HepG2 (cell line): ENCODE measurements around the gene LRPAP1. TPM values are rescaled to one million over a fixed set of nuclear protein-coding genes. Genes with fewer than 3 reads are reported as not detected.

Experiments
- ATAC-seq: fragments of 200-7000 bp; cut with Tn5 transposase; 3 replicates; pipeline ENCODE4 v1.9.1; 2020; ENCODE audit warnings: mild to moderate bottlenecking, moderate library complexity
- BruUV-seq: library from RNA; stranded (reverse); fragments of 400-500 nt; replicated peaks from 2 replicates; lab custom pipeline; 2021; lab: Mats Ljungman, UMichigan
- CTCF ChIA-PET: fragments of 300-600 bp; formaldehyde crosslinking; extraction: SDS; loops from one replicate; lab custom pipeline; 2021; ENCODE audit warnings: low total read pairs, inconsistent platforms, low intra/inter-chr PET ratio; lab: Yijun Ruan, JAX
- POLR2A ChIA-PET: fragments of 350-600 bp; sonication (Branson Sonifier 250); formaldehyde crosslinking; loops from one replicate; lab custom pipeline; 2020; ENCODE audit warnings: antibody characterized with exemption, inconsistent platforms; lab: Yijun Ruan, JAX
- DNase-seq: peaks from one replicate; pipeline ENCODE4 v3.0.0-alpha.2; 2015; ENCODE audit warnings: low spot score
- FAIRE-seq: peaks from 3 replicates; lab custom pipeline; 2011; peaks lifted over from hg19 to GRCh38; lab: Jason Lieb, UNC
- H2AFZ ChIP-seq: one replicate; pipeline ENCODE4 v1.6.1; 2011; ENCODE audit warnings: low read length, inconsistent platforms
- H3K27ac ChIP-seq: fragments of 300-600 bp; 3 replicates; pipeline ENCODE4 v1.8.0; 2011; ENCODE audit warnings: mixed run types, mild to moderate bottlenecking, mixed read lengths, low read length, inconsistent platforms; ENCODE audit not compliant: insufficient read depth; ENCODE audit errors: extremely low read length
- H3K27me3 ChIP-seq, 2 experiments: fragments of 200-600 bp in 1 of 2; 2 replicates in 1 of 2; 3 replicates in 1 of 2; pipeline versions ENCODE4 v1.6.0 to v1.8.0; 2011; ENCODE audit warnings: low read length in 2 of 2, mild to moderate bottlenecking in 2 of 2, moderate library complexity in 2 of 2, inconsistent platforms in 1 of 2; ENCODE audit not compliant: insufficient read depth in 2 of 2, control insufficient read depth in 1 of 2
- H3K36me3 ChIP-seq, 2 experiments: fragments of 200-600 bp in 1 of 2; replicated peaks in 1 of 2; 2 replicates in 1 of 2; 3 replicates in 1 of 2; pipeline versions ENCODE4 v1.5.1 to v1.8.0; 2011; ENCODE audit warnings: low read length in 2 of 2, inconsistent platforms in 1 of 2; ENCODE audit not compliant: insufficient read depth in 2 of 2, control insufficient read depth in 1 of 2
- H3K4me1 ChIP-seq: 2 replicates; pipeline ENCODE4 v1.5.1; 2012; ENCODE audit warnings: low read length, inconsistent platforms; ENCODE audit not compliant: insufficient read depth
- H3K4me2 ChIP-seq: 2 replicates; pipeline ENCODE4 v1.6.0; 2011; ENCODE audit warnings: low read depth, low read length, inconsistent platforms
- H3K4me3 ChIP-seq, 3 experiments: fragments of 200-600 bp in 1 of 3; sonication (generic), shearing (Covaris generic) in 1 of 3; replicated peaks in 1 of 3; 2 replicates each; pipeline ENCODE4 v1.5.1; 2011 to 2016; ENCODE audit warnings: low read length in 3 of 3, inconsistent platforms in 2 of 3, low read depth in 2 of 3, mild to moderate bottlenecking in 2 of 3, control low read depth in 1 of 3, mixed read lengths in 1 of 3; ENCODE audit not compliant: insufficient read depth in 1 of 3
- H3K79me2 ChIP-seq: one replicate; pipeline ENCODE4 v1.6.1; 2011; ENCODE audit warnings: low read length, inconsistent platforms; ENCODE audit not compliant: insufficient read depth
- H3K9ac ChIP-seq: 2 replicates; pipeline ENCODE4 v1.6.0; 2011; ENCODE audit warnings: mild to moderate bottlenecking, low read depth, low read length, inconsistent platforms; ENCODE audit not compliant: insufficient read depth
- H3K9me3 ChIP-seq: 2 replicates; pipeline ENCODE4 v1.5.1; 2012; ENCODE audit warnings: mild to moderate bottlenecking, low read length
- H4K20me1 ChIP-seq: 2 replicates; pipeline ENCODE4 v1.6.0; 2011; ENCODE audit warnings: inconsistent platforms, mild to moderate bottlenecking, low read length, moderate library complexity; ENCODE audit not compliant: insufficient read depth
- FOXA1 ChIP-seq, 2 experiments: fragments of 450-650 bp in 1 of 2; sonication (generic) in 1 of 2; formaldehyde crosslinking in 1 of 2; IDR thresholded peaks; 2 replicates each; pipeline versions ENCODE4 v1.4.0 to v1.6.1; 2016 to 2020; ENCODE audit warnings: missing genetic modification reagents in 1 of 2
- KDM3A ChIP-seq: IDR thresholded peaks from 2 replicates; pipeline ENCODE4 v1.6.1; 2018; ENCODE audit warnings: low read depth, missing compliant biosample characterization
- KLF12 ChIP-seq: sonication (generic); formaldehyde crosslinking; IDR thresholded peaks from 2 replicates; pipeline ENCODE4 v1.4.0; 2020; ENCODE audit warnings: missing genetic modification reagents, borderline replicate concordance
- KLF15 ChIP-seq: sonication (generic); formaldehyde crosslinking; IDR thresholded peaks from 2 replicates; pipeline ENCODE4 v1.8.1; 2023; ENCODE audit warnings: borderline replicate concordance, mild to moderate bottlenecking, inconsistent platforms, missing genetic modification reagents, mixed read lengths
- YEATS2 ChIP-seq: sonication (generic); formaldehyde crosslinking; IDR thresholded peaks from 2 replicates; pipeline ENCODE4 v1.4.0; 2020; ENCODE audit warnings: missing genetic modification reagents, borderline replicate concordance
- ZFP41 ChIP-seq: sonication (generic); formaldehyde crosslinking; IDR thresholded peaks from 2 replicates; pipeline ENCODE4 v1.4.0; 2020; ENCODE audit warnings: mild to moderate bottlenecking, missing genetic modification reagents, borderline replicate concordance
- ZFX ChIP-seq: sonication (generic); formaldehyde crosslinking; IDR thresholded peaks from 2 replicates; pipeline ENCODE4 v1.4.0; 2020; ENCODE audit warnings: mild to moderate bottlenecking, low read depth, missing genetic modification reagents, moderate library complexity
- ZNF326 ChIP-seq: sonication (generic); formaldehyde crosslinking; IDR thresholded peaks from 2 replicates; pipeline ENCODE4 v1.4.0; 2020; ENCODE audit warnings: missing genetic modification reagents, borderline replicate concordance
- ZNF331 ChIP-seq: sonication (generic); formaldehyde crosslinking; IDR thresholded peaks from 2 replicates; pipeline ENCODE4 v1.4.0; 2020; ENCODE audit warnings: missing genetic modification reagents
- ZNF44 ChIP-seq: sonication (generic); formaldehyde crosslinking; IDR thresholded peaks from 2 replicates; pipeline ENCODE4 v1.5.1; 2020; ENCODE audit warnings: mild to moderate bottlenecking, missing genetic modification reagents
- ZNF543 ChIP-seq: sonication (generic); formaldehyde crosslinking; IDR thresholded peaks from 2 replicates; pipeline ENCODE4 v1.4.0; 2020; ENCODE audit warnings: mild to moderate bottlenecking, missing genetic modification reagents
- ZNF607 ChIP-seq: sonication (generic); formaldehyde crosslinking; IDR thresholded peaks from 2 replicates; pipeline ENCODE4 v1.5.1; 2020; ENCODE audit warnings: missing genetic modification reagents, mild to moderate bottlenecking, borderline replicate concordance
- ZNF709 ChIP-seq: sonication (generic); formaldehyde crosslinking; IDR thresholded peaks from 2 replicates; pipeline ENCODE4 v1.5.0; 2020; ENCODE audit warnings: mild to moderate bottlenecking, missing genetic modification reagents
- WGBS: methylation state at CpG from one replicate; pipeline ENCODE4 v1.1.6; 2017; ENCODE audit warnings: low lambda C conversion rate; 5-methylcytosine and 5-hydroxymethylcytosine counted together
- in situ Hi-C: cut with HindIII; loops from 2 replicates; pipeline ENCODE4 v1.10.0; 2017; ENCODE audit warnings: low pct_unique_long_range_greater_than_20kb; ENCODE audit not compliant: extremely low pct_ligation_motif_present
- intact Hi-C: fragments of 100-400 bp; cut with micrococcal nuclease; formaldehyde crosslinking; loops from one replicate; pipeline ENCODE4 v1.10.0; 2022; ENCODE audit not compliant: unreplicated experiment
- polyA plus RNA-seq, 8 experiments: library from polyadenylated mRNA; depleted of rRNA in 3 of 8; stranded (reverse) in 7 of 8; unstranded in 1 of 8; fragments of >200 nt; fragmentation: Illumina TruSeq in 4 of 8; extraction: Trizol in 4 of 8; gene quantifications; 2 replicates each; pipeline versions ENCODE4 v1.2.1 to v1.2.3, GENCODE V29; 2011 to 2016; ENCODE audit warnings: low read depth in 4 of 8, missing spikeins in 1 of 8, mixed read lengths in 1 of 8; ENCODE audit not compliant: insufficient read depth in 1 of 8
- total RNA-seq, 5 experiments: library from RNA; depleted of rRNA; stranded (reverse); fragments of >200 nt; fragmentation: Illumina TruSeq; extraction: Trizol; gene quantifications; 2 replicates each; pipeline ENCODE4 v1.2.3, GENCODE V29; 2016; ENCODE audit warnings: low read depth in 1 of 5
- TF ChIP-seq, protein P1 (sequence below): sonication (generic); formaldehyde crosslinking; IDR thresholded peaks from 2 replicates; pipeline ENCODE4 v1.9.0; 2021; ENCODE audit warnings: mild to moderate bottlenecking, missing genetic modification reagents
- TF ChIP-seq, protein P2 (sequence below): sonication (generic); formaldehyde crosslinking; IDR thresholded peaks from 2 replicates; pipeline ENCODE4 v1.5.0; 2020; ENCODE audit warnings: mild to moderate bottlenecking, missing genetic modification reagents, moderate library complexity

Gene LRPAP1
- total and polyA plus RNA-seq, 2 of the 13 experiments (the other 11 are each of a cell fraction or from before 2014, with no cell fraction given): 153 to 191 TPM

GRCh38 chr4:3471886-3472285 lies 60.3 kb downstream of the LRPAP1 start (continued):
- TF ChIP-seq, protein P1, sequence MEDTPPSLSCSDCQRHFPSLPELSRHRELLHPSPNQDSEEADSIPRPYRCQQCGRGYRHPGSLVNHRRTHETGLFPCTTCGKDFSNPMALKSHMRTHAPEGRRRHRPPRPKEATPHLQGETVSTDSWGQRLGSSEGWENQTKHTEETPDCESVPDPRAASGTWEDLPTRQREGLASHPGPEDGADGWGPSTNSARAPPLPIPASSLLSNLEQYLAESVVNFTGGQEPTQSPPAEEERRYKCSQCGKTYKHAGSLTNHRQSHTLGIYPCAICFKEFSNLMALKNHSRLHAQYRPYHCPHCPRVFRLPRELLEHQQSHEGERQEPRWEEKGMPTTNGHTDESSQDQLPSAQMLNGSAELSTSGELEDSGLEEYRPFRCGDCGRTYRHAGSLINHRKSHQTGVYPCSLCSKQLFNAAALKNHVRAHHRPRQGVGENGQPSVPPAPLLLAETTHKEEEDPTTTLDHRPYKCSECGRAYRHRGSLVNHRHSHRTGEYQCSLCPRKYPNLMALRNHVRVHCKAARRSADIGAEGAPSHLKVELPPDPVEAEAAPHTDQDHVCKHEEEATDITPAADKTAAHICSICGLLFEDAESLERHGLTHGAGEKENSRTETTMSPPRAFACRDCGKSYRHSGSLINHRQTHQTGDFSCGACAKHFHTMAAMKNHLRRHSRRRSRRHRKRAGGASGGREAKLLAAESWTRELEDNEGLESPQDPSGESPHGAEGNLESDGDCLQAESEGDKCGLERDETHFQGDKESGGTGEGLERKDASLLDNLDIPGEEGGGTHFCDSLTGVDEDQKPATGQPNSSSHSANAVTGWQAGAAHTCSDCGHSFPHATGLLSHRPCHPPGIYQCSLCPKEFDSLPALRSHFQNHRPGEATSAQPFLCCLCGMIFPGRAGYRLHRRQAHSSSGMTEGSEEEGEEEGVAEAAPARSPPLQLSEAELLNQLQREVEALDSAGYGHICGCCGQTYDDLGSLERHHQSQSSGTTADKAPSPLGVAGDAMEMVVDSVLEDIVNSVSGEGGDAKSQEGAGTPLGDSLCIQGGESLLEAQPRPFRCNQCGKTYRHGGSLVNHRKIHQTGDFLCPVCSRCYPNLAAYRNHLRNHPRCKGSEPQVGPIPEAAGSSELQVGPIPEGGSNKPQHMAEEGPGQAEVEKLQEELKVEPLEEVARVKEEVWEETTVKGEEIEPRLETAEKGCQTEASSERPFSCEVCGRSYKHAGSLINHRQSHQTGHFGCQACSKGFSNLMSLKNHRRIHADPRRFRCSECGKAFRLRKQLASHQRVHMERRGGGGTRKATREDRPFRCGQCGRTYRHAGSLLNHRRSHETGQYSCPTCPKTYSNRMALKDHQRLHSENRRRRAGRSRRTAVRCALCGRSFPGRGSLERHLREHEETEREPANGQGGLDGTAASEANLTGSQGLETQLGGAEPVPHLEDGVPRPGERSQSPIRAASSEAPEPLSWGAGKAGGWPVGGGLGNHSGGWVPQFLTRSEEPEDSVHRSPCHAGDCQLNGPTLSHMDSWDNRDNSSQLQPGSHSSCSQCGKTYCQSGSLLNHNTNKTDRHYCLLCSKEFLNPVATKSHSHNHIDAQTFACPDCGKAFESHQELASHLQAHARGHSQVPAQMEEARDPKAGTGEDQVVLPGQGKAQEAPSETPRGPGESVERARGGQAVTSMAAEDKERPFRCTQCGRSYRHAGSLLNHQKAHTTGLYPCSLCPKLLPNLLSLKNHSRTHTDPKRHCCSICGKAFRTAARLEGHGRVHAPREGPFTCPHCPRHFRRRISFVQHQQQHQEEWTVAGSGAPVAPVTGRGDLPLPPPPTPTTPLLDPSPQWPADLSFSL (CRISPR knock-in tag): no peak
- TF ChIP-seq YEATS2 (CRISPR knock-in tag): no peak
- no peak for TF ChIP-seq KLF15 (CRISPR knock-in tag)
- no peak for TF ChIP-seq ZNF543 (CRISPR knock-in tag)
- no peak for TF ChIP-seq ZNF331

DNA sequence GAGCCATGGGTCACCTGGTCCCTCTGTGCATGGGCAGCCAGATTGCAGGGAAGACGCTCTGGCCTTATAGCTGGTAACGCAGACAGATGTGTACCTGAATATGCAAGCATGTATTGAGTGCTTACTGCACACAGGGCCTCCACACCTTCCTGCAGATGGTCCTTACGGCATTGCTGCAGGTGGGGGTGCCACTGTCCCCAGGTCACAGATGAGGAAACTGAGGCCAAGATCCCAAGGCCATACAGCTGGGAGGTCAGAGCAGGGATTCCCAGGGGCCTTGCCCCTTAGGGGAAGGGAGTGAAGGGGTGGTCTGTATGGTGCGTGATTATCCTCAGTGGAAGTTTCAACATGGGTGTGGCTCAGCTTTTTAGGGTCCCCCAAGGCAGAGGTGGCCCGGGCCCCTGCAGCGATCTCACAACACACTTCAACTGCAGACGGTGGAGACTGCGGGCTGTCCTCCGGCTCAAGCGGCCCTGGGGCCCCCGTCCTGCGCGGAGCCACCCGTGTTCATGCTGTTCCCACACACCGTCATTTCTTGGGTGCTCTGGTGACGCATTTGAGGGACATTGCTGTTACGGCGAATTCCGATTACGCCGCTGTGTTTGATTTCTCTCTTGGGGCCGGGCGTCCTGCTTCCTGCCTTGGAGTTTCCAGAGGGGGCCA lies 61.0 kb downstream of the LRPAP1 start:
- Histone ChIP-seq H3K79me2 (no peaks in the 10 kb centered on the region), H3K4me3 (no peak overlapping the region), H3K27ac (no peak overlapping the region), H3K36me3 (no peaks in the 10 kb centered on the region), H4K20me1 (no peaks in the 10 kb centered on the region), H3K27me3 (peaks cover 15 to 56% of the 10 kb centered on the region in 2 experiments), H3K4me1 (peaks cover 12% of the 10 kb centered on the region; the same call in 1 of the 2 replicates), H2AFZ (no peak overlapping the region), H3K9ac (no peak overlapping the region), H3K9me3 (no peaks in the 10 kb centered on the region), H3K4me2 (no peak overlapping the region)
- in situ Hi-C loops (no loop called here), intact Hi-C loops (no loop called here)
- no peak for FAIRE-seq
- no peak for TF ChIP-seq ZNF607 (CRISPR knock-in tag)
- TF ChIP-seq ZFP41 (CRISPR knock-in tag): no peak
- TF ChIP-seq ZNF44 (CRISPR knock-in tag): no peak
- no peak for TF ChIP-seq ZNF709 (CRISPR knock-in tag)
- TF ChIP-seq KDM3A: no peak
- TF ChIP-seq FOXA1 (IDR thresholded peaks at IDR 0.05): no peak
- TF ChIP-seq FOXA1 (CRISPR knock-in tag; IDR thresholded peaks at IDR 0.05): no peak
- TF ChIP-seq, protein P2, sequence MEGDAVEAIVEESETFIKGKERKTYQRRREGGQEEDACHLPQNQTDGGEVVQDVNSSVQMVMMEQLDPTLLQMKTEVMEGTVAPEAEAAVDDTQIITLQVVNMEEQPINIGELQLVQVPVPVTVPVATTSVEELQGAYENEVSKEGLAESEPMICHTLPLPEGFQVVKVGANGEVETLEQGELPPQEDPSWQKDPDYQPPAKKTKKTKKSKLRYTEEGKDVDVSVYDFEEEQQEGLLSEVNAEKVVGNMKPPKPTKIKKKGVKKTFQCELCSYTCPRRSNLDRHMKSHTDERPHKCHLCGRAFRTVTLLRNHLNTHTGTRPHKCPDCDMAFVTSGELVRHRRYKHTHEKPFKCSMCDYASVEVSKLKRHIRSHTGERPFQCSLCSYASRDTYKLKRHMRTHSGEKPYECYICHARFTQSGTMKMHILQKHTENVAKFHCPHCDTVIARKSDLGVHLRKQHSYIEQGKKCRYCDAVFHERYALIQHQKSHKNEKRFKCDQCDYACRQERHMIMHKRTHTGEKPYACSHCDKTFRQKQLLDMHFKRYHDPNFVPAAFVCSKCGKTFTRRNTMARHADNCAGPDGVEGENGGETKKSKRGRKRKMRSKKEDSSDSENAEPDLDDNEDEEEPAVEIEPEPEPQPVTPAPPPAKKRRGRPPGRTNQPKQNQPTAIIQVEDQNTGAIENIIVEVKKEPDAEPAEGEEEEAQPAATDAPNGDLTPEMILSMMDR (CRISPR knock-in tag): no peak
- no peak for TF ChIP-seq KLF12 (CRISPR knock-in tag)
- TF ChIP-seq ZNF326 (CRISPR knock-in tag): no peak
- TF ChIP-seq ZFX (CRISPR knock-in tag): no peak
- ChIA-PET POLR2A (no interaction called here), CTCF (no interaction called here)
- WGBS: 73% methylated on average over 12 of the region's 23 CpGs
- no peak for ATAC-seq
- no TSS peak for BruUV-seq
- DNase-seq: no peak
